H9 (cell line): Measurements from ENCODE around the gene SDK1. TPM values are rescaled to one million over a fixed set of nuclear protein-coding genes. Genes with fewer than 3 reads are reported as not detected.

Source experiments
- DNase-seq: peaks from one replicate; pipeline ENCODE4 v3.0.0-alpha.2; 2017
- H2AFZ ChIP-seq: one replicate; pipeline ENCODE4 v1.6.1; 2013; ENCODE audit warnings: mild to moderate bottlenecking, low read length, control low read depth, moderate library complexity
- H2AK5ac ChIP-seq: 2 replicates; pipeline ENCODE4 v1.6.1; 2013; ENCODE audit warnings: low read length, control low read depth, mixed read lengths; ENCODE audit not compliant: insufficient read length
- H2BK120ac ChIP-seq: one replicate; pipeline ENCODE4 v1.6.1; 2013; ENCODE audit warnings: low read depth, mild to moderate bottlenecking, low read length, control low read depth, inconsistent platforms; ENCODE audit not compliant: poor library complexity, severe bottlenecking
- H2BK12ac ChIP-seq: 2 replicates; pipeline ENCODE4 v1.6.1; 2013; ENCODE audit warnings: low read length, control low read depth, mixed read lengths, low read depth; ENCODE audit not compliant: insufficient read length
- H2BK15ac ChIP-seq: 2 replicates; pipeline ENCODE4 v1.6.1; 2013; ENCODE audit warnings: low read depth, low read length, control low read depth
- H2BK20ac ChIP-seq: one replicate; pipeline ENCODE4 v1.6.1; 2013; ENCODE audit warnings: low read depth, mild to moderate bottlenecking, low read length, control low read depth, inconsistent platforms; ENCODE audit not compliant: poor library complexity, severe bottlenecking
- H2BK5ac ChIP-seq: 2 replicates; pipeline ENCODE4 v1.6.1; 2013; ENCODE audit warnings: low read length, control low read depth, mixed read lengths; ENCODE audit not compliant: insufficient read length
- H3K14ac ChIP-seq: 2 replicates; pipeline ENCODE4 v1.6.1; 2013; ENCODE audit warnings: low read length, control low read depth; ENCODE audit not compliant: insufficient read depth
- H3K18ac ChIP-seq: 2 replicates; pipeline ENCODE4 v1.6.1; 2013; ENCODE audit warnings: low read depth, mild to moderate bottlenecking, mixed read lengths, low read length, control low read depth; ENCODE audit not compliant: insufficient read length
- H3K23ac ChIP-seq: 2 replicates; pipeline ENCODE4 v1.6.1; 2013; ENCODE audit warnings: low read length, control low read depth, mixed read lengths, low read depth; ENCODE audit not compliant: insufficient read length
- H3K23me2 ChIP-seq: 2 replicates; pipeline ENCODE4 v1.6.1; 2013; ENCODE audit warnings: low read depth, mild to moderate bottlenecking, mixed read lengths, low read length, control low read depth; ENCODE audit not compliant: insufficient read length, poor library complexity, severe bottlenecking
- H3K27ac ChIP-seq: 2 replicates; pipeline ENCODE4 v1.5.1; 2013; ENCODE audit warnings: low read length, control low read depth, mixed read lengths, low read depth; ENCODE audit not compliant: insufficient read length
- H3K27me3 ChIP-seq: 2 replicates; pipeline ENCODE4 v1.6.1; 2013; ENCODE audit warnings: low read length, control low read depth, inconsistent platforms; ENCODE audit not compliant: insufficient read depth
- H3K4ac ChIP-seq: 2 replicates; pipeline ENCODE4 v1.6.1; 2013; ENCODE audit warnings: low read depth, mild to moderate bottlenecking, control low read depth, inconsistent platforms, low read length, moderate library complexity
- H3K4me1 ChIP-seq: 2 replicates; pipeline ENCODE4 v1.6.1; 2013; ENCODE audit warnings: low read length, control low read depth, inconsistent platforms; ENCODE audit not compliant: insufficient read depth
- H3K4me2 ChIP-seq: 2 replicates; pipeline ENCODE4 v1.6.1; 2013; ENCODE audit warnings: low read length, control low read depth, mixed read lengths; ENCODE audit not compliant: insufficient read length, insufficient read depth
- H3K56ac ChIP-seq: 2 replicates; pipeline ENCODE4 v1.6.1; 2013; ENCODE audit warnings: low read depth, mild to moderate bottlenecking, mixed read lengths, low read length, control low read depth; ENCODE audit not compliant: insufficient read length
- H3K79me1 ChIP-seq: 2 replicates; pipeline ENCODE4 v1.6.1; 2013; ENCODE audit warnings: low read depth, mild to moderate bottlenecking, moderate library complexity, low read length, control low read depth, inconsistent platforms; ENCODE audit not compliant: insufficient read depth, poor library complexity, severe bottlenecking
- H3K79me2 ChIP-seq: 2 replicates; pipeline ENCODE4 v1.6.1; 2013; ENCODE audit warnings: low read length, control low read depth, inconsistent platforms; ENCODE audit not compliant: insufficient read depth
- H3K9ac ChIP-seq: 2 replicates; pipeline ENCODE4 v1.6.1; 2013; ENCODE audit warnings: low read length, control low read depth, mixed read lengths; ENCODE audit not compliant: insufficient read length; ENCODE audit errors: extremely low read depth
- H3K9me3 ChIP-seq: one replicate; pipeline ENCODE4 v1.6.1; 2013; ENCODE audit warnings: low read depth, low read length, inconsistent platforms; ENCODE audit not compliant: control insufficient read depth
- H3T11ph ChIP-seq: one replicate; pipeline ENCODE4 v1.6.1; 2013; ENCODE audit warnings: mild to moderate bottlenecking, low read length, control low read depth, inconsistent platforms
- H4K20me1 ChIP-seq: one replicate; pipeline ENCODE4 v1.6.1; 2013; ENCODE audit not compliant: control insufficient read depth, insufficient read length, insufficient read depth
- H4K5ac ChIP-seq: 2 replicates; pipeline ENCODE4 v1.6.1; 2013; ENCODE audit warnings: low read depth, mild to moderate bottlenecking, mixed read lengths, low read length, control low read depth; ENCODE audit not compliant: insufficient read length
- H4K8ac ChIP-seq: replicated peaks from 2 replicates; pipeline ENCODE4 v1.6.1; 2013; ENCODE audit warnings: low read length, control low read depth, mixed read lengths, low read depth; ENCODE audit not compliant: insufficient read length
- H4K91ac ChIP-seq: 2 replicates; pipeline ENCODE4 v1.6.1; 2013; ENCODE audit warnings: low read depth, mild to moderate bottlenecking, moderate library complexity, mixed read lengths, low read length, control low read depth; ENCODE audit not compliant: insufficient read length
- H3K27ac Mint-ChIP-seq, 3 experiments: 2 replicates in 2 of 3; 3 replicates in 1 of 3; pipeline ENCODE4 v1.8.0; 2020 to 2021; ENCODE audit warnings: mixed read lengths in 3 of 3, mild to moderate bottlenecking in 1 of 3, moderate library complexity in 1 of 3
- H3K27me3 Mint-ChIP-seq: 2 replicates; pipeline ENCODE4 v1.8.0; 2021; ENCODE audit warnings: low read depth, mild to moderate bottlenecking, moderate library complexity, mixed read lengths
- H3K36me3 Mint-ChIP-seq, 3 experiments: 2 replicates in 2 of 3; 3 replicates in 1 of 3; pipeline ENCODE4 v1.8.0; 2020 to 2021; ENCODE audit warnings: low read depth in 3 of 3, mixed read lengths in 3 of 3; ENCODE audit not compliant: insufficient read depth in 1 of 3
- H3K4me1 Mint-ChIP-seq, 2 experiments: 2 replicates each; pipeline ENCODE4 v1.8.0; 2020; ENCODE audit warnings: mixed read lengths in 2 of 2
- H3K4me3 Mint-ChIP-seq, 2 experiments: 2 replicates in 1 of 2; 3 replicates in 1 of 2; pipeline ENCODE4 v1.8.0; 2020 to 2021; ENCODE audit warnings: mild to moderate bottlenecking in 2 of 2, mixed read lengths in 2 of 2, moderate library complexity in 1 of 2
- H3K9me3 Mint-ChIP-seq, 2 experiments: 2 replicates in 1 of 2; 3 replicates in 1 of 2; pipeline ENCODE4 v1.8.0; 2020; ENCODE audit warnings: mild to moderate bottlenecking in 2 of 2, mixed read lengths in 2 of 2, moderate library complexity in 1 of 2
- WGBS: extraction: QIAGEN DNeasy Blood & Tissue Kit; methylation state at CpG from one replicate; pipeline ENCODE4 v1.1.7; 2013; ENCODE audit warnings: missing lambda C conversion rate, low lambda C conversion rate, mixed read lengths; ENCODE audit not compliant: insufficient read length; ENCODE audit errors: extremely low coverage; 5-methylcytosine and 5-hydroxymethylcytosine counted together
- total RNA-seq: library from RNA; stranded (reverse); gene quantifications from 2 replicates; pipeline ENCODE4 v1.2.1, GENCODE V29; 2021
- TF ChIP-seq, protein P1 (sequence below): fragments of 200-600 bp; sonication (generic); conservative IDR thresholded peaks from 3 replicates; pipeline ENCODE4 v1.8.0; 2021; ENCODE audit warnings: antibody characterized with exemption, mild to moderate bottlenecking

Gene SDK1
- total RNA-seq, 1 experiment from 2014 or later = 8.7 TPM

DNA sequence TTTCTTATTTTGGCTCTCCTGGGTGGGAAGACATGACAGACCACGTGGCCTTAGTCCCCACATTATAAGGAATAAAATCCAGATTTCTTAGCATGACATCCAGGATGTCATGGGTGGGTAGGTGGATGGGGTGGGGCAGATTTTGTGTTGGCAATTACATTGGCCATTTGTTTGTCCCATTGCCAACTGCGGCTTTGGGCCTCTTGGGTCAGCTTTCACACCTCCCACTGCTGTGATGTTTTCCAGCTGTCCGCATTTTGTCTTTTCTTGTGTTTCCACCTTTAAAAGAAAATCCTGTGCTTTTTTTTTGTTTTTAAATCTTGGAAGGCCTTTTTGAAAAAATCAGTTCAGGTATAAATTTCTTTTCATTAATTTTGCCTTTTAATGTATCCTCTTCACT is 237.0 kb downstream of the SDK1 start:
- no CpG with 5 or more reads among the region's 3 CpGs for WGBS

More for the DNA sequence above, 237.0 kb downstream of the SDK1 start:
- Histone ChIP-seq H3K79me2 (no peaks in the 10 kb centered on the region), H3K18ac (no peak overlapping the region), H2AK5ac (no peak overlapping the region), H3K9ac (no peak overlapping the region), H3T11ph (no peak overlapping the region), H2BK15ac (no peak overlapping the region), H2BK120ac (no peak overlapping the region), H4K20me1 (no peaks in the 10 kb centered on the region), H3K4me1 (no peaks in the 10 kb centered on the region), H3K9me3 (no peaks in the 10 kb centered on the region), H4K91ac (no peak overlapping the region), H3K79me1 (no peaks in the 10 kb centered on the region), H3K56ac (no peak overlapping the region), H3K23me2 (no peaks in the 10 kb centered on the region), H2BK5ac (no peak overlapping the region), H3K14ac (no peak overlapping the region), H2BK12ac (no peak overlapping the region), H3K23ac (no peak overlapping the region), H4K8ac (no peak overlapping the region), H3K27me3 (no peaks in the 10 kb centered on the region), H2AFZ (no peak overlapping the region), H2BK20ac (no peak overlapping the region), H3K4ac (no peak overlapping the region), H3K4me2 (no peak overlapping the region), H3K27ac (no peak overlapping the region), H4K5ac (no peak overlapping the region)
- Mint-ChIP-seq H3K4me1 (no peaks in the 10 kb centered on the region), H3K4me3 (no peak overlapping the region), H3K9me3 (no peaks in the 10 kb centered on the region), H3K27me3 (no peaks in the 10 kb centered on the region), H3K27ac (peak overlapping the region in 1 of 3 experiments; percentile 22; a peak in 1 of 7 replicates), H3K36me3 (no peaks in the 10 kb centered on the region)
- TF ChIP-seq, protein P1, sequence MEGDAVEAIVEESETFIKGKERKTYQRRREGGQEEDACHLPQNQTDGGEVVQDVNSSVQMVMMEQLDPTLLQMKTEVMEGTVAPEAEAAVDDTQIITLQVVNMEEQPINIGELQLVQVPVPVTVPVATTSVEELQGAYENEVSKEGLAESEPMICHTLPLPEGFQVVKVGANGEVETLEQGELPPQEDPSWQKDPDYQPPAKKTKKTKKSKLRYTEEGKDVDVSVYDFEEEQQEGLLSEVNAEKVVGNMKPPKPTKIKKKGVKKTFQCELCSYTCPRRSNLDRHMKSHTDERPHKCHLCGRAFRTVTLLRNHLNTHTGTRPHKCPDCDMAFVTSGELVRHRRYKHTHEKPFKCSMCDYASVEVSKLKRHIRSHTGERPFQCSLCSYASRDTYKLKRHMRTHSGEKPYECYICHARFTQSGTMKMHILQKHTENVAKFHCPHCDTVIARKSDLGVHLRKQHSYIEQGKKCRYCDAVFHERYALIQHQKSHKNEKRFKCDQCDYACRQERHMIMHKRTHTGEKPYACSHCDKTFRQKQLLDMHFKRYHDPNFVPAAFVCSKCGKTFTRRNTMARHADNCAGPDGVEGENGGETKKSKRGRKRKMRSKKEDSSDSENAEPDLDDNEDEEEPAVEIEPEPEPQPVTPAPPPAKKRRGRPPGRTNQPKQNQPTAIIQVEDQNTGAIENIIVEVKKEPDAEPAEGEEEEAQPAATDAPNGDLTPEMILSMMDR = no peak
- DNase-seq = no peak
